IPS-20b (cell line): ENCODE results near the gene NGEF.
A peak's percentile ranks its signal among the peaks of the same experiment; 100 is the strongest.

ENCODE experiments used
- H3K27ac ChIP-seq: one replicate; pipeline ENCODE4 v1.5.1; 2013; ENCODE audit warnings: low read length
- H3K27me3 ChIP-seq: 2 replicates; pipeline ENCODE4 v1.6.1; 2013; ENCODE audit warnings: mild to moderate bottlenecking, low read length, inconsistent platforms; ENCODE audit not compliant: insufficient read depth
- H3K36me3 ChIP-seq: 2 replicates; pipeline ENCODE4 v1.6.1; 2013; ENCODE audit warnings: low read depth, mild to moderate bottlenecking, inconsistent platforms, low read length, moderate library complexity; ENCODE audit not compliant: insufficient read depth
- H3K4me1 ChIP-seq: 2 replicates; pipeline ENCODE4 v1.6.1; 2013; ENCODE audit warnings: mild to moderate bottlenecking, control low read depth, inconsistent platforms, low read length, moderate library complexity; ENCODE audit not compliant: insufficient read depth
- H3K4me3 ChIP-seq: 2 replicates; pipeline ENCODE4 v1.5.1; 2013; ENCODE audit warnings: mild to moderate bottlenecking, low read length, inconsistent platforms
- H3K9ac ChIP-seq: 2 replicates; pipeline ENCODE4 v1.6.1; 2013; ENCODE audit warnings: low read depth, mild to moderate bottlenecking, inconsistent platforms, low read length, moderate library complexity
- H3K9me3 ChIP-seq: 2 replicates; pipeline ENCODE4 v1.6.1; 2013; ENCODE audit warnings: mild to moderate bottlenecking, low read depth, low read length, inconsistent platforms; ENCODE audit not compliant: insufficient read depth

Gene NGEF

DNA sequence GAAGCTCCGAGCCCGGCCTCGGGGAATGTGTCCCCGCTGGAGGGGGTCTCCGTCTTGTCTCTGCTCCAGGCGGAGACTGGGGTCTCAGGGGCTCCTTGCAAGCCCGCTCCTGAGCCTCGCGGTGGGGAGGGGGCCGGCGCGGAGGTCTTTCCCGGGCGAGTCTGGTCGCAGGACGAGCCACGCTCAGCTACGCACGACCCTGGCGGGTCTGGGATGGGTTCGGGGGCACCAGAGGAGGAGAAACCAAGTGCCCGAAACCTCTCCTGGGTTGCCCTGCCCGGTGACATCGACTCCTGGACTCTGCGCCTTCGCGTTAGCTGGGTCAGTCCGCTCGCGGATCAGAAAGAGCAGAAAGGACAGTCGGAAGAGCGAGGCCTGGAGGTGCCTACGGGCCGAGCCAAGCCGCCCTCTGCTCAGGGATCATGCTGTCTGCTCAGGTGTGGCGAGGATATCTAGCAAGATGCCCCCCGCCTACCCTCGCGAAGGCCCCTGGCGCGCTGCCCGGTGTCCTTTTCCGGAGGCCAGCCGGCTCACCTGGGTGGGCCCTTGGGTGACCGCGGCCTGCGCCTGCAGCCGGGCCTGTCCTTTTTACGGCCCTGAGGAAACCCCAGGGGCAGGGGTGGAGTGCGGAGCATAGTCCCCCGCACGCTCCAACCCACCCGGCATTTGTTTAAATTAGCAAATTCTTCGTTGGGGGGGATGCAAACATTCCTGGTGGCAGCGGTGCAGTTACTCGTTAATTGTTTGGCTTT is 84.3 kb downstream of the NGEF start:
- H3K4me1 ChIP-seq = peaks cover 10% of the 10 kb centered on the region
- peak overlapping the region; percentile 62 for H3K4me3 ChIP-seq
- H3K36me3 ChIP-seq = no peaks in the 10 kb centered on the region
- H3K9me3 ChIP-seq = no peaks in the 10 kb centered on the region
- H3K27ac ChIP-seq = no peak overlapping the region
- peaks cover 78% of the 10 kb centered on the region for H3K27me3 ChIP-seq
- peak overlapping the region; percentile 48; the same call in 1 of the 2 replicates for H3K9ac ChIP-seq

- Histone ChIP-seq H3K27me3 (peaks cover 78% of the 10 kb centered on the region), H3K9me3 (no peaks in the 10 kb centered on the region), H3K4me1 (peaks cover 10% of the 10 kb centered on the region), H3K27ac (no peak overlapping the region), H3K4me3 (peak overlapping the region; percentile 62; the same call in 1 of the 2 replicates), H3K9ac (no peak overlapping the region; the same call in 1 of the 2 replicates), H3K36me3 (no peaks in the 10 kb centered on the region)
Measured at GRCh38 chr2:232927793-232928550, 85.1 kb downstream of the NGEF start.

DNA sequence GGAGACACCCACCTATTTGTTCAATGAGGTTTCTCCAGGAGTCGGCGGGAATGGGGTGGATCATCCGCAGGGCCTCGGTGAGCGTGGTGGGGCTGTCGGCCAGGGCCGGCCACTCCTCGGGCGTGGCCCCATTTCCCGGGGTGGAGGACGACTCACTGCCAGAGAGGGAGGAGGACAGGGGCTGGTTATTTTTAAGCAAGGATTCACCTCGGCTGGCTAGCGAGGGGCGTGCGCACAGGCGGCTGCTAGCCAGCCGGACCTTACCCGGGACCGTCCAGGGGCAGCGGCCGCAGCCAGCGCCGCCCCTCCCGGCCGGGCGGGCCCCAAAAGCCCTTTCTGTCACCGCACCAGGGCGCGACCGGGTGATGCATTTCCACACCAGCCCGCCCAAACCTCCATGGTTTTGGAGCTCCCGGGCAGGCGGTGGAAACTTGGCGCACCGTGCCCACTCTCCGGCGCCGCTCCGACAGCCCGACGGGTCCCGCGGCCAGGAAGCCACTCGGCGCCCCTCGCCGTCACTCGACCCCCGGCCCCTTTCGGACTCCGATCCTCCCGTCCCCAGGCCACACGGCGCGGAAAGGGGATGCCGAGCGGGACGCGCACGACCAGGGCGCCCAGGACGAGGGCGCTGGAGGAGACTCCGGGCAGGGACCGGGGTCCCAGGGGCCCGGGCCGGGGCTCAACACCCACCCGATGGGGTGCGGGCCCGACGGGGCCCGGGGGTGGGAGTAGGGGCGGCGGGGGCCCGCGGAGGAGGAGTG is 85.8 kb downstream of the NGEF start:
- H3K27ac ChIP-seq = no peak overlapping the region
- H3K4me3 ChIP-seq = peak overlapping the region; percentile 40; the same call in 1 of the 2 replicates
- no peaks in the 10 kb centered on the region for H3K9me3 ChIP-seq
- H3K27me3 ChIP-seq = peaks cover 78% of the 10 kb centered on the region
- H3K36me3 ChIP-seq = no peaks in the 10 kb centered on the region
- peaks cover 10% of the 10 kb centered on the region for H3K4me1 ChIP-seq
- H3K9ac ChIP-seq = no peak overlapping the region

- Histone ChIP-seq H3K27ac (no peak overlapping the region), H3K36me3 (no peaks in the 10 kb centered on the region), H3K27me3 (peaks cover 71% of the 10 kb centered on the region), H3K4me3 (peak overlapping the region; percentile 40; the same call in 1 of the 2 replicates), H3K9ac (no peak overlapping the region), H3K9me3 (no peaks in the 10 kb centered on the region), H3K4me1 (peaks cover 10% of the 10 kb centered on the region)
Measured at GRCh38 chr2:232926431-232926939, 86.6 kb downstream of the NGEF start.

DNA sequence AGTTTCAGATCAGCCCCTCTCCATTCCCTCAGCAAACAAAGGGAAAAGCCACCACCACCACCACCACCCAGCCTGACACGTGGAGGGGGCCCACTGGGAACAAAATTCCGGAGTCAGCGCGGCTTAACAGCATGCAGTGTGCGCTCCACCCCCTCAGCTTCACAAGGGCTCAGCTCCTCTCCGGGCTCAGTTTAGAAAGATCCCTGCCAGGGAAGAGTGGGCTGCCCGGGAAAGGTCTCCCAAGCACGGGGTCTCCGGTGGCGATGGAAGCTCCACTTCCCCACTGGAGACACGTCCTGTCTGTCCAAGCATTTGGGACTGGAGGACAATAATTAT is 87.3 kb downstream of the NGEF start:
- Histone ChIP-seq H3K27me3 (peaks cover 64% of the 10 kb centered on the region), H3K9ac (no peak overlapping the region), H3K4me3 (no peak overlapping the region), H3K27ac (no peak overlapping the region), H3K36me3 (no peaks in the 10 kb centered on the region), H3K9me3 (no peaks in the 10 kb centered on the region), H3K4me1 (peaks cover 10% of the 10 kb centered on the region)

DNA sequence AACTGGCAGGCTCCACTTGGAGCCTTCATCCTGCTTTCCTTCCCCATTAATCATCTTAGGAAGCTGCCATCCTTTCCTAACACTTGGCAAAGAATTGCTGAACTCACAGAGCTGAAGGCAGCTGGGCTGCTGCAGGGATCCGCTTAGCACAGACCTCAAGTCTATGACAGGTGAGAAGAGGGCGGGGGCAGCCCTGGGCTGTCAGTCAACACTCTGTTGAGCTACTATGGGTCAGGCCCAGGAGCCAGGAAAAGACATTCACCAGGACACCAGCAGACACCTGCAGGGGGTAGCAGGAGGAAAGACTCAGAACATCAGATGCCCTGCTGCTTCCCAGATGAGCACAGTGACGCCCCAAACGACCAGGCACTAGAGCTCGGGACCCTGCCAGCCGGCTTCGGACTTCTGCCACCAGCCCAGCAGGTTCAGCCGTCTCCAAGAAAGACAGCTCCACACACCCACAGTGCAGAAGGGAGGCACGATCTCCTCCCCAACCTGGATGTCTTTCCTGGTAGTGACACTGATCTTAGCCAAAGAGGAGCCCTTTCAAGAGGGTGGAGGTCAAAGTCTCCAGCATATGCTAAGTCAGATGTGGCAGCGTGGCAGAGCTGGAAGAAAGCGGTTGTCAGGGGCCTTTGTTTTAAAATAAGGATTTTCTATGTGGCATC is 87.8 kb downstream of the NGEF start:
- H3K27ac ChIP-seq = no peak overlapping the region
- no peaks in the 10 kb centered on the region for H3K9me3 ChIP-seq
- H3K36me3 ChIP-seq = no peaks in the 10 kb centered on the region
- H3K9ac ChIP-seq = no peak overlapping the region
- H3K4me1 ChIP-seq = peaks cover 10% of the 10 kb centered on the region
- H3K27me3 ChIP-seq = peaks cover 59% of the 10 kb centered on the region
- H3K4me3 ChIP-seq = no peak overlapping the region

DNA sequence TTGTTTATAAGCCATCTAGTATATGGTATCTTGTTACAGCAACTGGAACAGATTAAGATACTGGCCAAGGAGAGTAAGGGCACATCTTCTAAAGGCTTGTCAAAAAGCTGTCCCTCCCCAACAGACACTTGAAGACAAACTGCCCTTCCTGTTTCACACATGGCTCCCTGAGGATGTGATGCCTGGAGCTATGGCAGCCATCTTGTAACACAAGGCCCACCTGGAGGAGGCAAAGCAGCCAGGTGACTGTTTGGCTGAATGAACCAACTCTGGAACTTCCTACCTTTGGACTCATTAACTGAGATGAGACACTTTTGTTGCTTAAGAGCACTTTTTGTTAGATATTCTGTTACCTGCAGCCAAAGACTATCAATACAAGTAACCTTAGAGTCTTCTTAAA is 88.6 kb downstream of the NGEF start:
- H3K36me3 ChIP-seq = no peaks in the 10 kb centered on the region
- H3K27me3 ChIP-seq = peaks cover 50% of the 10 kb centered on the region
- no peak overlapping the region for H3K4me3 ChIP-seq
- H3K4me1 ChIP-seq = peaks cover 10% of the 10 kb centered on the region
- H3K9me3 ChIP-seq = no peaks in the 10 kb centered on the region
- H3K27ac ChIP-seq = no peak overlapping the region
- H3K9ac ChIP-seq = no peak overlapping the region

- no peak overlapping the region for H3K27ac ChIP-seq
- no peak overlapping the region for H3K4me3 ChIP-seq
- no peaks in the 10 kb centered on the region for H3K9me3 ChIP-seq
- no peaks in the 10 kb centered on the region for H3K36me3 ChIP-seq
- H3K9ac ChIP-seq = no peak overlapping the region
- H3K4me1 ChIP-seq = peaks cover 3% of the 10 kb centered on the region; the same call in 1 of the 2 replicates
- H3K27me3 ChIP-seq = peaks cover 17% of the 10 kb centered on the region
Measured at GRCh38 chr2:232920760-232921159, 92.3 kb downstream of the NGEF start.

DNA sequence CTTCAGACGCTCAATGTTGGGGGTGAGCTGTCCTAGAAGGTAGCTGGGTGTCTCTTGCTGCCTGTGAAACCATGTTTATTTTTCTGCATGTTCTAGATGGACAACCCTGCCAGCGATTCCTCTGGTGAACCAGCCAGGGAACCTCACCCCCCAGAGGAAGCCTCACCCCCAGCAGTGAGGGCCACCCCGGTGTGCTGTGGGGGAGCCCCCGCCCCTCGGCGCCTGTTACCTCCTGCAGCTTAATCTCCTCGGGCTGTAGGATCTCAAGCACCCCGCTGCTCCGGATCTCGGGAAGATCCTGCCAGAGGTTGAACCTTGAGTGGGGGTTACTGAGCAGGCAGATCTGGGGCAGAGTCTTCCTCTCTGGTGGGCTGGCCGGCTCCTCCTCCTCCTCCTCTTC is 93.0 kb downstream of the NGEF start:
- Histone ChIP-seq H3K9ac (no peak overlapping the region), H3K9me3 (no peaks in the 10 kb centered on the region), H3K27me3 (peaks cover 10% of the 10 kb centered on the region), H3K27ac (no peak overlapping the region), H3K36me3 (no peaks in the 10 kb centered on the region), H3K4me1 (peaks cover 2% of the 10 kb centered on the region; the same call in 1 of the 2 replicates), H3K4me3 (no peak overlapping the region)

DNA sequence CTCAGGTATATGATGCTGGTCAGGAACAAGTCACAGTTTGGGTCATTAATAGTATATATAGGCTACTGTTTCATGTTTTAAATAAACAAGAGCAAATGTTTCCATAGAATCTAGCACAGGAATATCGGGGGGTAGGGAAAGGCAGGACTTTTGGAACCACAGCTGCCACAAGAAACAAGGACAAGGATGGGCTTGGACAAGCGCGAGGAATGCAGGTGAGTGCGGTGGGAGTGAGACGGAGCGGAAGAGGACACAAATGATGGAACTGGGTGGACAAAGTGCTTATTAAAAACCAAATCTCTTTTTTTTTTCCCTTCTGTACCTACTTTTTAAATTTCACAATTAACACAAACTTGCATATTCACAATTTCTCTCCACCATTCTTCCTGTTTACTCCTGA is 93.9 kb downstream of the NGEF start:
- H3K27ac ChIP-seq = no peak overlapping the region
- no peaks in the 10 kb centered on the region for H3K9me3 ChIP-seq
- H3K4me1 ChIP-seq = no peaks in the 10 kb centered on the region
- no peak overlapping the region for H3K4me3 ChIP-seq
- no peak overlapping the region for H3K9ac ChIP-seq
- peaks cover under 1% of the 10 kb centered on the region for H3K27me3 ChIP-seq
- H3K36me3 ChIP-seq = no peaks in the 10 kb centered on the region

DNA sequence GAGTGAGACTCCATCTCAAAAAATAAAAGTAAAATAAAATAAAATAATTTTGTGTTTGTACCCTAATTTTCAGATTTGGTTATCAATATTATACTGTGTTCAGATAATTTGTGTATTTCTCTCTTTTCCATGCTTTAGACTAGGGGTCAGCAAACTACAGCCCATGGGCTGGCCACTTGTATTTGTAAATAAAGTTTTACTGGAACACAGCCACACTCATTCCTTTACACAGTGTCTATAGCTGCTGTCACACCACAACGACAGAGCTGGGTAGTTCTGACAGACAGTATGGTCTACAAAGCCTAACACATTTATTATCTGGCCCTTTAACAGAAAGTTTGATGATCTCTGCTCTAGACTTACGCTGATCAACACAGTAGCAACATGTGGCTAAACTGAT is 99.2 kb downstream of the NGEF start:
- Histone ChIP-seq H3K4me3 (no peak overlapping the region), H3K36me3 (no peaks in the 10 kb centered on the region), H3K9ac (no peak overlapping the region), H3K4me1 (no peaks in the 10 kb centered on the region), H3K9me3 (peaks cover 20% of the 10 kb centered on the region; the same call in 1 of the 2 replicates), H3K27me3 (no peaks in the 10 kb centered on the region), H3K27ac (no peak overlapping the region)
